HEK293T (cell line): ENCODE measurements around the gene ARHGAP5.

Source experiments
- ARNT ChIP-seq: fragments of 450-650 bp; IDR thresholded peaks from 2 replicates; pipeline ENCODE4 v1.6.1; 2017; ENCODE audit warnings: mild to moderate bottlenecking
- BHLHE40 ChIP-seq: fragments of 450-650 bp; IDR thresholded peaks from 2 replicates; pipeline ENCODE4 v1.6.1; 2016; ENCODE audit warnings: mild to moderate bottlenecking, moderate library complexity, borderline replicate concordance
- FOXM1 ChIP-seq: fragments of 450-650 bp; IDR thresholded peaks from 2 replicates; pipeline ENCODE4 v1.6.1; 2017; ENCODE audit warnings: mild to moderate bottlenecking, borderline replicate concordance
- NFRKB ChIP-seq: fragments of 450-650 bp; IDR thresholded peaks from 2 replicates; pipeline ENCODE4 v1.6.1; 2016; ENCODE audit warnings: mild to moderate bottlenecking, moderate library complexity
- SP1 ChIP-seq: fragments of 450-650 bp; IDR thresholded peaks from 2 replicates; pipeline ENCODE4 v1.6.1; 2017
- TARDBP ChIP-seq: fragments of 450-650 bp; IDR thresholded peaks from 2 replicates; pipeline ENCODE4 v1.6.1; 2016

DNA sequence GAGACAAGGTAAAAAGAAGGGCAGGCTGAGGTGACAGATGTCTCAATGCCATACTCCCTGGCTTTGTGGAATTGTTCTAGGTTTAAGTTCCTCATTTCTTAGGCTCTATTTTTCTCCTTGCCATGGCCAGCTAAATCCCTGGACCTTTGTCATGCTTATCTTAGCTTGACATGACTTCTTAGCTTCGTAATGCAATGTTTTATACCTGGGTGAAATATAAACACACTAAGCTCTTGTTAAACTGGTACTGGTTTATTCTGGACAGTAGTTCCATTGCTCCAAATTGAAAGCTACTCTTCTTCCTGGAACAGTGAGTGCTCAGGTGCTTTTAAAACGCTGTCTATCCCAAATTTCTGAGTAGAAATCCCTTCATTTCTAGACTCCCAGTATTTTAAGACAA, 17.4 kb upstream of the ARHGAP5 start:
- no peak for TF ChIP-seq ARNT
- no peak for TF ChIP-seq TARDBP
- TF ChIP-seq SP1, result no peak
- no peak for TF ChIP-seq BHLHE40
- no peak for TF ChIP-seq FOXM1
- no peak for TF ChIP-seq NFRKB
